Thymus (tissue), 11 donors: ENCODE measurements around the gene SHANK1. TPM values are rescaled to one million over a fixed set of nuclear protein-coding genes. Genes with fewer than 3 reads are reported as not detected.

Source experiments
- DNase-seq, 9 donors: peaks; one replicate each; pipeline ENCODE4 v3.0.0-alpha.2; 2013; ENCODE audit warnings: low spot score in 9 of 9, low read depth in 6 of 9, missing footprints in 1 of 9
- H3K27ac ChIP-seq, 2 donors: one replicate each; pipeline ENCODE4 v1.5.1; 2013; ENCODE audit warnings: control low read depth in 1 of 2, low read depth in 1 of 2, low read length in 1 of 2, mild to moderate bottlenecking in 1 of 2, moderate library complexity in 1 of 2
- H3K27me3 ChIP-seq, 2 donors: one replicate each; pipeline ENCODE4 v1.5.1; 2013; ENCODE audit warnings: low read length in 1 of 2; ENCODE audit not compliant: control insufficient read depth in 2 of 2, insufficient read depth in 1 of 2
- H3K36me3 ChIP-seq, 2 donors: one replicate each; pipeline ENCODE4 v1.5.1; 2013; ENCODE audit warnings: low read length in 1 of 2, mild to moderate bottlenecking in 1 of 2, moderate library complexity in 1 of 2; ENCODE audit not compliant: control insufficient read depth in 2 of 2, insufficient read depth in 2 of 2
- H3K4me1 ChIP-seq, 2 donors: one replicate each; pipeline ENCODE4 v1.5.1; 2013; ENCODE audit warnings: low read length in 2 of 2; ENCODE audit not compliant: control insufficient read depth in 2 of 2, insufficient read depth in 2 of 2
- H3K4me3 ChIP-seq, 2 donors: one replicate each; pipeline ENCODE4 v1.5.1; 2013; ENCODE audit warnings: low read length in 2 of 2, control low read depth in 1 of 2, mild to moderate bottlenecking in 1 of 2
- H3K9me3 ChIP-seq, 2 donors: one replicate each; pipeline ENCODE4 v1.5.1; 2013; ENCODE audit warnings: low read length in 1 of 2, mild to moderate bottlenecking in 1 of 2; ENCODE audit not compliant: control insufficient read depth in 2 of 2, insufficient read depth in 1 of 2
- whole genome bisulfite sequencing: extraction: QIAGEN DNeasy Blood & Tissue Kit; methylation state at CpG from one replicate; pipeline ENCODE4 v1.1.7; 2013; 5-methylcytosine and 5-hydroxymethylcytosine counted together
- polyA plus RNA-seq: library from polyadenylated mRNA; stranded (reverse); fragments of 200-250 nt; gene quantifications from one replicate; pipeline ENCODE4 v1.2.3, GENCODE V29; 2013
- total RNA-seq: library from RNA; stranded (reverse); fragments of 120-200 nt; gene quantifications from one replicate; pipeline ENCODE4 v1.2.4, GENCODE V29; 2013
- donor health status: healthy.

Gene SHANK1
- total and polyA plus RNA-seq, 2 donors = 0.39 to 1.8 TPM

GRCh38 chr19:50739914-50740426, 20.4 kb upstream of the SHANK1 start:
- WGBS = 67% methylated on average over 11 of the region's 11 CpGs
- no peaks in the 10 kb centered on the region for H3K4me1 ChIP-seq
- no peak for DNase-seq
- peaks cover 0 to 18% of the 10 kb centered on the region in 2 donors for H3K27me3 ChIP-seq
- no peaks in the 10 kb centered on the region for H3K36me3 ChIP-seq
- H3K27ac ChIP-seq = no peak overlapping the region
- H3K4me3 ChIP-seq = no peak overlapping the region
- no peaks in the 10 kb centered on the region for H3K9me3 ChIP-seq

DNA sequence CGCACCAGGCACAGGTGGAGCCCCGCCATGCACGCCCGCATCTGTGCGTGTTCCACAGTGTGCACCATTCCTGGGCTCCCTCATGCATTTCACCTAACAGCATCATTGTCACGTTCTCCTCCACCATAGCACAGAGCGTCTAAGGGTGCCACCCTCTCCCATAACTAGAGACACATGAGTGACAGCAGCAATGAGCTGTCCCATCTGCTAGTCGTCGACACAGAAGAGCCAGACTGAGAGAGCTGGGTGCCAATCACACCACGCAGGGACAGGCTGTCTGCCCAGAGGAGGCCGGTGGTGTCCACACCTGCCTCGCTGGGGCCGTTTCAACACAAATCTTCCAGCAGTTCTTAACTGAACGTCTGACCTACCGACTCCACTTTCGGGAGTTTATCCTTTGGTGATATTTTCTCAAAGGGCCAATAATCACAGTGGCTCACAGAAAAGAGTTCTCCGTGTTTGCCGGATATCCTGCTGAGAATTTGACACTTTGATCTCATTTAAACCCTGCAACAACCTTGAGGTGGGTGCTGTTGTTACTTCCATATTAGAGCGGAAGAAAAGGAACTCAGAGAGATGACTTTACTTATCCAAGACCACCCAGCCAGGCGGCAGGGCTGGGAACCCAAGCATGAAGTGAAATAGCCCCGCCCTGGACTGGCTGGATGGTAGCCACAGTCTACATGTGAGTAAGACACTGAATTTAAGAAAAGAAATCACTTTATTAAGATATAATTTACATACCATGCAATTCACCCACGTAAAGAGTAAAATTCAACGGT, 19.7 kb upstream of the SHANK1 start:
- H3K27me3 ChIP-seq = peaks cover 0 to 18% of the 10 kb centered on the region in 2 donors
- no peaks in the 10 kb centered on the region for H3K4me1 ChIP-seq
- no peak for DNase-seq
- no peaks in the 10 kb centered on the region for H3K36me3 ChIP-seq
- no peak overlapping the region for H3K4me3 ChIP-seq
- WGBS = 86% methylated on average over 23 of the region's 23 CpGs
- H3K27ac ChIP-seq = no peak overlapping the region
- no peaks in the 10 kb centered on the region for H3K9me3 ChIP-seq

DNA sequence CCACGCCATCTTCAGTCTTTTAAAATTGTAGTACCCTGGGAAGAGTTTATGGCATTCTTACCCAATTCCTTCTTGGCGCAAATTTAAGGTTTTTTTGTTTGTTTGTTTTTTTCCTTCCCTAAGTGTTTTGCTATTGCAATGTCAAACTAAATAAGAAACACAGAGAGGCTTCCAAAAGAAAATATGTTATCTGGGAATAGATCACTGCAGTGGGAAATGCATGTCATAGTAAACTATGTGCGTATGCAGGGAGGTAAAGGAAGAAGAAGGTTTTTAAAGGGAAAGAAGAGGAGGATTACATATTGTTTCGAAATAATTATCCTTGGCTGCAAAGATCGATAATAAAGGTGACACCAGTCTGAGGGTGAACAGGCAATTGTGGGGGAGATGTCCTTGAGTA, 16.7 kb upstream of the SHANK1 start:
- Histone ChIP-seq H3K27ac (no peak overlapping the region), H3K27me3 (peaks cover 0 to 16% of the 10 kb centered on the region in 2 donors), H3K36me3 (no peaks in the 10 kb centered on the region), H3K4me1 (no peaks in the 10 kb centered on the region), H3K9me3 (no peaks in the 10 kb centered on the region), H3K4me3 (no peak overlapping the region)
- 79% methylated on average over 5 of the region's 5 CpGs for WGBS
- DNase-seq = no peak

DNA sequence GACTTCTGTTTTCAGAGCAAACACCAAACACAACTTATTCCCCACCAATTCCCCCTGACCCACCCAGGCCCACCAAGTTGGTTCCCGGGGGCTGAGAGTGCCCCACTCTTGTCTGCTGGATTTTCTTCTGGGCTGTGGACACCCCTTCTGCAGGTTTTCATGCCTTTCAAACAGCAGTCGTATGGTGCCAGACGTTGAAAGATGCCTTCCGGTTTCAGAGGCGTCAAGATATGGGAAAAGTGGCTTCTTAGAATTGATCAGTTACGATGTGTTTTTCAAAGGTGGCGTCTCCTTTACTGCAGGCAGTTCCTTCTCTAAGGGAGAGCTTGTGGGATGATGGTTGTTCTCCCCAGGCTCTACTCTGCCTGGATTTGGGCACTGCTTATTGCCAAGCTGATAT, 16.3 kb upstream of the SHANK1 start:
- Histone ChIP-seq H3K36me3 (no peaks in the 10 kb centered on the region), H3K4me3 (no peak overlapping the region), H3K27ac (no peak overlapping the region), H3K4me1 (no peaks in the 10 kb centered on the region), H3K9me3 (no peaks in the 10 kb centered on the region), H3K27me3 (peaks cover 0 to 12% of the 10 kb centered on the region in 2 donors)
- DNase-seq = no peak
- WGBS = 69% methylated on average over 7 of the region's 7 CpGs

DNA sequence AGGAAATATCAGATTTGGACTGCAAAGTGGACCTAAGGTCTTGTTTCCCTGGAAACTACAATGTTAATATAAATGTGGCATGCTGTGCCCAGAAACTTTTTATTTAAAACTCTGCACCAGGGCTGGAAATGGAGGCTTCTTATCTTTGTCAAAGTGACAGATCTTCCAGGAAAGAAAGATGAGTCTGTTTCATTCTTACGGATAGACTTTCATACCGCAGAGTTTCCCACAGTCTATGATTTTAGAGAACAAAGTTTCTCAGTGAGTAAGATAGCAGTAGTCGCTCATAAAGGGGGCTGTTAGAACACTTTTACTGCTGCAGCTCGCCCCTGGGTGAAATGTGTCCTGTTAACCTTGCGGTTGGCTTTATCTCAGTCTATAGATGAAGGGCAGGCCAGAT, 10.3 kb upstream of the SHANK1 start:
- Histone ChIP-seq H3K36me3 (no peaks in the 10 kb centered on the region), H3K4me3 (no peak overlapping the region), H3K4me1 (peaks cover 7 to 16% of the 10 kb centered on the region in 2 donors), H3K27me3 (peaks cover 0 to 14% of the 10 kb centered on the region in 2 donors), H3K27ac (no peak overlapping the region), H3K9me3 (peaks cover 1 to 10% of the 10 kb centered on the region in 2 donors)
- no peak for DNase-seq
- WGBS = 90% methylated on average over 5 of the region's 5 CpGs

DNA sequence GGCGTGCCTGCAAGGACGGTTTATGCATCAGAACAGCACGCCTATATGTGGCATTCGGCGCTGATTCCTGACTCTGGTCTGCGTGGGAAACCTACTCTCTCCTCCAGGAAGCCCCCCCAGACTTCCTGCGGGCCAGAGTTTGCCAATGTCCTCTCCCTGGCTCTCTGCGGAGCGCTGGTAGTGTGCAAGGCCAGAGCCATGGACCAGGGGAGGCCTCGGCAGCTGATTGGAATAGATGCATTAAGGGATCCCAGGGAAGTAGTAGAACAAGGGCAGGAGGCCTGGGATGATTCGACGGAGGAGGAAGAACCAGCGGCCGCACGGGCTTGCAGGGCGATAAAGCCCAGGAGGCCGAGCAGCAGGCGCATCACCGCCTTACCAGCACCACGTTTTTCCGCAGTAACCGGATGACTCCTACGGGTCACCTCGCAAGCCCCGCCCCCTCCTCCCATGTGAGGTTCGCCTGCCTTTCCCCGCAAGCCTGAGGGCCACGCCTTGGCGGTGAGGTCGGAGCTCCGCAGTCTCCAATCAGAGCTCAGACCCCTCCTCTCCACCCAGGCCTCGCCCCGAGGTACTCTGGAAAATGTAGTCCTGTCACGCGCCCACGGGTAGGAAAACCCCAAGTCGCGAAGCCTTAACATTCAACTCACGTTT, 8.6 kb upstream of the SHANK1 start:
- Histone ChIP-seq H3K9me3 (peaks cover 1 to 10% of the 10 kb centered on the region in 2 donors), H3K27ac (no peak overlapping the region), H3K4me1 (peaks cover 14 to 31% of the 10 kb centered on the region in 2 donors), H3K4me3 (no peak overlapping the region), H3K27me3 (peaks cover 10 to 31% of the 10 kb centered on the region in 2 donors), H3K36me3 (no peaks in the 10 kb centered on the region)
- peak in 6 of 9 donors; percentile 55 to 87 (median 74) for DNase-seq
- 24% methylated on average over 39 of the region's 39 CpGs for WGBS

DNA sequence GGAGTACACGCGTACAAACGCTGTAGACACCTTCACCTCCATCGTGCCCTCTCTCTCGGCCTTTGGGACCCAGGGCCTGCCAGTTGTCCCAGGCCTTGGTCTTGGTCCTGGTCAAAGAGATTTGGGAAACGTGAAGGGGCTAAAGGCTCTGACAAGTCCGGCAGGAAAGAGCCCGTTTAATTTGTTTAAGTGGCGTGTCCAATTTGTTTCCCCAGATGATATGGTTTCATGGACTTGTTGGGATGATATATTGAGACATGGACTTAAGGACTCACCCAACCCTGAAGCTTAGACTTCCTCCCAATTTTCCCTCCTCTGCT, 6.3 kb upstream of the SHANK1 start:
- Histone ChIP-seq H3K4me1 (peaks cover 14 to 47% of the 10 kb centered on the region in 2 donors), H3K36me3 (no peaks in the 10 kb centered on the region), H3K9me3 (peaks cover 1 to 17% of the 10 kb centered on the region in 2 donors), H3K4me3 (no peak overlapping the region), H3K27me3 (peaks cover 18 to 53% of the 10 kb centered on the region in 2 donors), H3K27ac (no peak overlapping the region)
- 91% methylated on average over 9 of the region's 9 CpGs for WGBS
- no peak for DNase-seq

DNA sequence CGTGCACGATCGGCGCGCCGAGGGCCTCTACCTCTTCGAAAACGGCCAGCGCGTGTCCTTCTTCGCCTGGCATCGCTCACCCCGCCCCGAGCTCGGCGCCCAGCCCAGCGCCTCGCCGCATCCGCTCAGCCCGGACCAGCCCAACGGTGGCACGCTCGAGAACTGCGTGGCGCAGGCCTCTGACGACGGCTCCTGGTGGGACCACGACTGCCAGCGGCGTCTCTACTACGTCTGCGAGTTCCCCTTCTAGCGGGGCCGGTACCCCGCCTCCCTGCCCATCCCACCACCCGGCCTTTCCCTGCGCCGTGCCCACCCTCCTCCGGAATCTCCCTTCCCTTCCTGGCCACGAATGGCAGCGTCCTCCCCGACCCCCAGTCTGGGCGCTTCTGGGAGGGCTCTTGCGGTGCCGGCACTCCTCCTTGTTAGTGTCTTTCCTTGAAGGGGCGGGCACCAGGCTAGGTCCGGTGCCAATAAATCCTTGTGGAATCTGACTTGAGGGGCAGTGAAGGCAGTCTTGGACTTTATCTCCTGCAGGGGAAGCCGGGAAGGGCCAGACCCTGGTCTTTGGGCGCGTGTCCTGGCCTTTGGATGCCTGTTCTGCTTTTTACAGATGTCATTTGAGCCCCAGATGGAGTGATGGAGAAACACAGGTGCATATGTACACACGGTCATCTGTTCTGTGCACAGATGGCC, 5.8 kb upstream of the SHANK1 start:
- WGBS = 8% methylated on average over 52 of the region's 52 CpGs
- Histone ChIP-seq H3K4me3 (peak overlapping the region; percentile 54 to 56), H3K27ac (peak overlapping the region; percentile 32 to 72), H3K4me1 (peaks cover 14 to 52% of the 10 kb centered on the region in 2 donors), H3K9me3 (peaks cover 1 to 17% of the 10 kb centered on the region in 2 donors), H3K27me3 (peaks cover 20 to 57% of the 10 kb centered on the region in 2 donors), H3K36me3 (no peaks in the 10 kb centered on the region)
- DNase-seq = no peak
